GM12891 (cell line): ENCODE results near the gene STXBP5.

ENCODE experiments used
- DNase-seq: peaks from one replicate; pipeline ENCODE4 v3.0.0; 2011; ENCODE audit warnings: low spot score; ENCODE audit not compliant: insufficient read length
- FAIRE-seq: peaks from 2 replicates; lab custom pipeline; 2011; peaks lifted over from hg19 to GRCh38; lab: Jason Lieb, UNC
- PAX5 ChIP-seq: IDR thresholded peaks from 2 replicates; pipeline ENCODE4 v1.6.1; 2011; ENCODE audit warnings: low read length, moderate library complexity, mild to moderate bottlenecking; ENCODE audit not compliant: insufficient read depth, severe bottlenecking
- POLR2A ChIP-seq: IDR thresholded peaks from 2 replicates; pipeline ENCODE4 v1.6.1; 2011; ENCODE audit warnings: low read depth, low read length, control low read depth
- POLR2AphosphoS5 ChIP-seq: IDR thresholded peaks from 2 replicates; pipeline ENCODE4 v1.6.1; 2011; ENCODE audit warnings: low read depth, low read length, control low read depth
- POU2F2 ChIP-seq: IDR thresholded peaks from 2 replicates; pipeline ENCODE4 v1.6.1; 2011; ENCODE audit warnings: low read depth, mild to moderate bottlenecking, control low read depth, low read length, moderate library complexity
- SPI1 ChIP-seq: IDR thresholded peaks from 2 replicates; pipeline ENCODE4 v1.6.1; 2011; ENCODE audit warnings: low read depth, low read length, control low read depth
- TAF1 ChIP-seq: IDR thresholded peaks from 2 replicates; pipeline ENCODE4 v1.6.1; 2011; ENCODE audit warnings: low read depth, low read length, control low read depth

The STXBP5 gene

DNA sequence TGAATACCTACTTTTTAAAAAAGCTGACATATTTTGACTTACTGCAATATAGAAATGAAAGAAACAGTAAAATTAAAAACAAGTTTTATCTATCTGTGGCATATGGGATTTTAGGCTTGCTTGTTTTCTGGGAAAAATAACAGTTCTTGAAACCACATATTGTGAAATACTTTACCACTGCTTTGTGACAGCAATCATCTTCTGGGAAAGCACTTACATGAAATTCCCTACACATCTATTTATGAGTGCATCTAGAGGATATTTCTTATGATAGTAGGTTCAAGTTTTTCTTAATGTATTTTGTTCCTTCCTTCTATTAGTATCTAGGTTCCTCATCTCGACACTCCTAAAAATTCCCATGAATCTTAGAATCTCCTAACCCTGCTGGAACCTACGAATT, 75.2 kb downstream of the STXBP5 start:
- TF ChIP-seq POLR2A (no peak), PAX5 (no peak), TAF1 (no peak), POU2F2 (no peak), POLR2AphosphoS5 (no peak), SPI1 (no peak)
- no peak for DNase-seq
- FAIRE-seq: no peak

- DNase-seq: no peak
- FAIRE-seq: no peak
- no peak for TF ChIP-seq PAX5
- TF ChIP-seq POU2F2: no peak
- TF ChIP-seq SPI1: no peak
- TF ChIP-seq POLR2A: no peak
These were observed 77.8 kb downstream of the STXBP5 start for GRCh38 chr6:147281895-147282565.

GRCh38 chr6:147282566-147282959, 78.3 kb downstream of the STXBP5 start:
- no peak for FAIRE-seq
- TF ChIP-seq POU2F2 (no peak), SPI1 (no peak), TAF1 (no peak), POLR2A (no peak), PAX5 (no peak), POLR2AphosphoS5 (no peak)
- no peak for DNase-seq

GRCh38 chr6:147283460-147283859, 79.2 kb downstream of the STXBP5 start:
- DNase-seq (no peak), FAIRE-seq (no peak)
- TF ChIP-seq SPI1: no peak

- DNase-seq (peak; percentile 3), FAIRE-seq (no peak)
- TF ChIP-seq POLR2AphosphoS5 (no peak), PAX5 (no peak), TAF1 (no peak), POU2F2 (no peak), SPI1 (no peak), POLR2A (no peak)
These were observed 81.1 kb downstream of the STXBP5 start for GRCh38 chr6:147285087-147285855.

- FAIRE-seq: no peak
- no peak for DNase-seq
- no peak for TF ChIP-seq POLR2AphosphoS5
These were observed 83.7 kb downstream of the STXBP5 start for GRCh38 chr6:147287869-147288271.

DNA sequence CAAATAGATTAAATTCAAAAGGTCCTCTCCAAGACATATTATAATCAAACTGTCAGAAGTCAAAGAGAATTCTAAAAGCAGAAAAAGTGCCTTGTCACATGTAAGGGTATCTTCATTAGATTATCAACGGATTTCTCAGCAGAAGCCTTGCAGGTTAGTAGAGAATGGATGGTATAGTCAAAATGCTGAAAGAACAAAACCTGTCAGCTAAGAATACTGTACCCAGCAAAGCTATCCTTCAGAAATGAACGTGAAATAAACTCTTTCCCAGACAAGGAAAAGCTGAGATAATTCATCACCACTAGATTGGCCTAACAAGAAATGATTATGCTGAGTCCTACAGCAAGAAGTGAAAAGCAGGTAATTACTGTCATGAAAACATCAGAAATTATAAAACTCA, 92.9 kb downstream of the STXBP5 start:
- no peak for FAIRE-seq

GRCh38 chr6:147297663-147298316, 93.6 kb downstream of the STXBP5 start:
- FAIRE-seq (no peak), DNase-seq (no peak)
- TF ChIP-seq TAF1: no peak
- TF ChIP-seq POLR2A: no peak
- no peak for TF ChIP-seq POU2F2
- no peak for TF ChIP-seq PAX5
- TF ChIP-seq POLR2AphosphoS5: no peak
- no peak for TF ChIP-seq SPI1

More for the DNA sequence above, 92.9 kb downstream of the STXBP5 start:
- no peak for TF ChIP-seq SPI1
- no peak for TF ChIP-seq POU2F2
- TF ChIP-seq TAF1: no peak
- no peak for TF ChIP-seq POLR2A
- no peak for TF ChIP-seq PAX5
- TF ChIP-seq POLR2AphosphoS5: no peak
- no peak for DNase-seq

- DNase-seq (no peak), FAIRE-seq (no peak)
- TF ChIP-seq TAF1 (no peak), POLR2A (no peak), POLR2AphosphoS5 (no peak), PAX5 (no peak), POU2F2 (no peak), SPI1 (no peak)
These were observed 94.2 kb downstream of the STXBP5 start for GRCh38 chr6:147298461-147298860.

DNA sequence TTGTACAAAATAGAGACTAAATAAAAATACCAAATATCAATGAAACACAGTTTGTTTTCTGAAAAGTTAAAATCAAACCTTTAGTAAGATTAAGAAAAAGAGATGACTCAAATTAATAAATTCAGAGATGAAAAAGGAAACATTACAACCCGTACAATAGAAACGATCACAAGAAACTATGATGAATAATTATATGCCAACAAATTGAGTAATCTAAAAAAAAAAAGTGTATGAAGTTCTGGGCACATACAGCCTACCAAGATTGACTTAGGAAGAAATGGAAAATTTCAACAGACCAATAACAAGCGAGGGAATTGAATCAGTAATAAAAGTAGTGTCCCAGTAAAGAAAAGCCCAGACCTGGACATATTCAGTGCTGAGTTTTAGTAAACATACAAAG, 94.8 kb downstream of the STXBP5 start:
- TF ChIP-seq PAX5 (no peak), POU2F2 (no peak), SPI1 (no peak), POLR2AphosphoS5 (no peak), TAF1 (no peak), POLR2A (no peak)
- DNase-seq (no peak), FAIRE-seq (no peak)
